ENCODE results near the gene SLC52A1. TPM values are rescaled to one million over a fixed set of nuclear protein-coding genes. Genes with fewer than 3 reads are reported as not detected.

SLC52A1 gene
- total and polyA plus RNA-seq, 2 of the 13 experiments (the other 11 are each of a cell fraction or from before 2014, with no cell fraction given): 0.03 to 0.13 TPM

DNA sequence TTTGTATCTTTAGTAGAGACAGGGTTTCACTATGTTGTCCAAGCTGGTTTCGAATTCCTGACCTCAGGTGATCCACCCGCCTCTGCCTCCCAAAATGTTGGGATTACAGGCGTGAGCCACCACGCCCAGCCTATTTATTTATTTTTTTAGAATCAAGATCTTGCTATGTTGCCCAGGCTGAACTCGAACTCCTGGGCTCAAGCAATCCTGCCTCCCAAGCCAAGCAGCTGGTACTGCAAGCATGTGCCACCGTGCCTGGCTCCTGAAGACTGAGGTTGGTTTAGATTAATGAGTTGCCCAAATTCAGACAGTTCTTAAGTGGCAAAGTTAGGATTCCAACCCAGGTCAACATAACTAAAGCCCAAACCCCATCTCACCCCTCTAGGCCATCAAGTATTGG, 7.9 kb downstream of the SLC52A1 start:
- no peak overlapping the region for H3K27ac ChIP-seq (ENCODE audit: extremely low read length, insufficient read depth, low read length)
- DNase-seq (ENCODE audit: low spot score) (no peak), ATAC-seq (no peak), FAIRE-seq (no peak)
- H2AFZ ChIP-seq (ENCODE audit: low read length): no peak overlapping the region
- ChIA-PET CTCF (ENCODE audit: low intra/inter-chr PET ratio, low total read pairs) (no interaction called here), POLR2A (interaction anchor here (3.1 kb wide), 1 partner anchor 28 kb away, joined by 8 read pairs; no protein-coding TSS in a partner anchor)
- no peaks in the 10 kb centered on the region for H4K20me1 ChIP-seq (ENCODE audit: insufficient read depth, low read length)
- no peak overlapping the region for H3K4me3 ChIP-seq (replicated peaks in 1 of 3; ENCODE audit: insufficient read depth in 1 of 3, low read depth in 2 of 3, low read length in 3 of 3)
- peaks cover 4 to 13% of the 10 kb centered on the region in 2 experiments for H3K36me3 ChIP-seq (replicated peaks in 1 of 2; ENCODE audit: control insufficient read depth in 1 of 2, insufficient read depth in 2 of 2, low read length in 2 of 2)
- H3K27me3 ChIP-seq (ENCODE audit: control insufficient read depth in 1 of 2, insufficient read depth in 2 of 2, low read length in 2 of 2): no peaks in the 10 kb centered on the region
- H3K9ac ChIP-seq (ENCODE audit: insufficient read depth, low read depth, low read length): no peak overlapping the region
- in situ Hi-C loops (cut with HindIII; ENCODE audit: extremely low pct_ligation_motif_present, low pct_unique_long_range_greater_than_20kb) (no loop called here), intact Hi-C loops (cut with micrococcal nuclease; ENCODE audit: unreplicated experiment) (no loop called here)
- TF ChIP-seq, protein P1, sequence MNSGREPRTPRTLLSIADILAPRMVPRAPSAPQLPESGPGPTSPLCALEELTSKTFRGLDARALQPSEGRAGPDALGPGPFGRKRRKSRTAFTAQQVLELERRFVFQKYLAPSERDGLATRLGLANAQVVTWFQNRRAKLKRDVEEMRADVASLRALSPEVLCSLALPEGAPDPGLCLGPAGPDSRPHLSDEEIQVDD (CRISPR knock-in tag; IDR thresholded peaks at IDR 0.05; ENCODE audit: borderline replicate concordance): no peak
- TF ChIP-seq, protein P2, sequence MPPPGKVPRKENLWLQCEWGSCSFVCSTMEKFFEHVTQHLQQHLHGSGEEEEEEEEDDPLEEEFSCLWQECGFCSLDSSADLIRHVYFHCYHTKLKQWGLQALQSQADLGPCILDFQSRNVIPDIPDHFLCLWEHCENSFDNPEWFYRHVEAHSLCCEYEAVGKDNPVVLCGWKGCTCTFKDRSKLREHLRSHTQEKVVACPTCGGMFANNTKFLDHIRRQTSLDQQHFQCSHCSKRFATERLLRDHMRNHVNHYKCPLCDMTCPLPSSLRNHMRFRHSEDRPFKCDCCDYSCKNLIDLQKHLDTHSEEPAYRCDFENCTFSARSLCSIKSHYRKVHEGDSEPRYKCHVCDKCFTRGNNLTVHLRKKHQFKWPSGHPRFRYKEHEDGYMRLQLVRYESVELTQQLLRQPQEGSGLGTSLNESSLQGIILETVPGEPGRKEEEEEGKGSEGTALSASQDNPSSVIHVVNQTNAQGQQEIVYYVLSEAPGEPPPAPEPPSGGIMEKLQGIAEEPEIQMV (CRISPR knock-in tag; IDR thresholded peaks at IDR 0.05; ENCODE audit: low read depth): no peak
- TF ChIP-seq, protein P3, sequence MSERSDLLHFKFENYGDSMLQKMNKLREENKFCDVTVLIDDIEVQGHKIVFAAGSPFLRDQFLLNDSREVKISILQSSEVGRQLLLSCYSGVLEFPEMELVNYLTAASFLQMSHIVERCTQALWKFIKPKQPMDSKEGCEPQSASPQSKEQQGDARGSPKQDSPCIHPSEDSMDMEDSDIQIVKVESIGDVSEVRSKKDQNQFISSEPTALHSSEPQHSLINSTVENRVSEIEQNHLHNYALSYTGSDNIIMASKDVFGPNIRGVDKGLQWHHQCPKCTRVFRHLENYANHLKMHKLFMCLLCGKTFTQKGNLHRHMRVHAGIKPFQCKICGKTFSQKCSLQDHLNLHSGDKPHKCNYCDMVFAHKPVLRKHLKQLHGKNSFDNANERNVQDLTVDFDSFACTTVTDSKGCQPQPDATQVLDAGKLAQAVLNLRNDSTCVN (CRISPR knock-in tag; IDR thresholded peaks at IDR 0.05; ENCODE audit: borderline replicate concordance): no peak
- TF ChIP-seq IKZF4 (CRISPR knock-in tag; IDR thresholded peaks at IDR 0.05; ENCODE audit: borderline replicate concordance, low read depth, not compliant biosample characterization) (no peak), ZNF121 (CRISPR knock-in tag; IDR thresholded peaks at IDR 0.05) (peak; percentile 57)
- WGBS (ENCODE audit: low lambda C conversion rate): 94% methylated on average over 6 of the region's 6 CpGs
- peaks cover 16% of the 10 kb centered on the region for H3K4me1 ChIP-seq (ENCODE audit: insufficient read depth, low read length)
- no peaks in the 10 kb centered on the region for H3K79me2 ChIP-seq (ENCODE audit: insufficient read depth, low read length)
- no peak overlapping the region for H3K4me2 ChIP-seq (ENCODE audit: low read depth, low read length)
- no peaks in the 10 kb centered on the region for H3K9me3 ChIP-seq (ENCODE audit: low read length)
- no TSS peak for BruUV-seq (replicated peaks)

Data from HepG2 (cell line).